Cardiac fibroblast (primary cell): ENCODE data around the gene FIP1L1.

Source experiments
- DNase-seq, 2 donors: peaks; one replicate each; pipeline versions ENCODE4 v3.0.0 to v3.0.0-alpha.2; 2010; ENCODE audit warnings: low read depth in 2 of 2
- H3K4me3 ChIP-seq, 2 donors: replicated peaks in 1 of 2; 1 replicate in 1 of 2; 2 replicates in 1 of 2; pipeline ENCODE4 v1.5.1; 2011; ENCODE audit warnings: low read depth in 2 of 2, low read length in 2 of 2, mild to moderate bottlenecking in 2 of 2, moderate library complexity in 1 of 2
- TF ChIP-seq, protein P1 (sequence below): IDR thresholded peaks from one replicate; pipeline ENCODE4 v1.5.1; 2011; ENCODE audit warnings: low read depth, mild to moderate bottlenecking, low read length, inconsistent platforms

The FIP1L1 gene

DNA sequence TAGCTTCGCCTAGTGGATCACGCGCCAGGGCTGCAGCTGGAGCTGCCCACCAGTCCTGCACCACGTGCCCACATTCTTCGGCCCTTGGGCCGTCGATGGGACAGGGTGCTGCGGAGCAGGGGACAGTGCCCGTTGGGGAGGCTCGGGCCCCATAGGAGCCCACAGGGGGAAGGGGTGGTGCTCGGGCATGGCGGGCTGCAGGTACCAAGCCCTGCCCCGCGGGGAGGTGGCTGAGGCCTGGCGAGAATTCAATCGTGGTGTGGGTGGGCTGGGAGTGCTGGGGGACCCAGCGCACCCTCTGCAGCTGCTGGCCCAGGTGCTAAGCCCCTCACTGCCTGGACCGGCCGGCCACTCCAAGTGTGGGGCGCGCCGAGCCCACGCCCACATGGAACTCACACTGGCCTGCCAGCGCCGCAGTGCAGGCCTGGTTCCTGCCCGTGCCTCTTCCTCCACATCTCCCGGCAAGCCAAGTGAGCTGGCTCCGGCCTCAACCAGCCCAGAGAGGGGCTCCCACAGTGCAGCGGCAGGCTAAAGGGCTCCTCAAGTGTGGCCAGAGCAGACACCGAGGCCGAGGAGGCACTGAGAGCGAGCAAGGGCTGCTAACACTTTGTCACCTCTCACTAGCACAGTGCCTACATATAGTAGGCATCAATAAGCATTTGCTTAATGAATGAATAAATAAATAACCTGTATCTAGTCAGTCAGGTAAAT is 23.3 kb upstream of the FIP1L1 start:
- H3K4me3 ChIP-seq, result no peak overlapping the region
- TF ChIP-seq, protein P1, sequence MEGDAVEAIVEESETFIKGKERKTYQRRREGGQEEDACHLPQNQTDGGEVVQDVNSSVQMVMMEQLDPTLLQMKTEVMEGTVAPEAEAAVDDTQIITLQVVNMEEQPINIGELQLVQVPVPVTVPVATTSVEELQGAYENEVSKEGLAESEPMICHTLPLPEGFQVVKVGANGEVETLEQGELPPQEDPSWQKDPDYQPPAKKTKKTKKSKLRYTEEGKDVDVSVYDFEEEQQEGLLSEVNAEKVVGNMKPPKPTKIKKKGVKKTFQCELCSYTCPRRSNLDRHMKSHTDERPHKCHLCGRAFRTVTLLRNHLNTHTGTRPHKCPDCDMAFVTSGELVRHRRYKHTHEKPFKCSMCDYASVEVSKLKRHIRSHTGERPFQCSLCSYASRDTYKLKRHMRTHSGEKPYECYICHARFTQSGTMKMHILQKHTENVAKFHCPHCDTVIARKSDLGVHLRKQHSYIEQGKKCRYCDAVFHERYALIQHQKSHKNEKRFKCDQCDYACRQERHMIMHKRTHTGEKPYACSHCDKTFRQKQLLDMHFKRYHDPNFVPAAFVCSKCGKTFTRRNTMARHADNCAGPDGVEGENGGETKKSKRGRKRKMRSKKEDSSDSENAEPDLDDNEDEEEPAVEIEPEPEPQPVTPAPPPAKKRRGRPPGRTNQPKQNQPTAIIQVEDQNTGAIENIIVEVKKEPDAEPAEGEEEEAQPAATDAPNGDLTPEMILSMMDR, result no peak
- DNase-seq, result no peak

DNA sequence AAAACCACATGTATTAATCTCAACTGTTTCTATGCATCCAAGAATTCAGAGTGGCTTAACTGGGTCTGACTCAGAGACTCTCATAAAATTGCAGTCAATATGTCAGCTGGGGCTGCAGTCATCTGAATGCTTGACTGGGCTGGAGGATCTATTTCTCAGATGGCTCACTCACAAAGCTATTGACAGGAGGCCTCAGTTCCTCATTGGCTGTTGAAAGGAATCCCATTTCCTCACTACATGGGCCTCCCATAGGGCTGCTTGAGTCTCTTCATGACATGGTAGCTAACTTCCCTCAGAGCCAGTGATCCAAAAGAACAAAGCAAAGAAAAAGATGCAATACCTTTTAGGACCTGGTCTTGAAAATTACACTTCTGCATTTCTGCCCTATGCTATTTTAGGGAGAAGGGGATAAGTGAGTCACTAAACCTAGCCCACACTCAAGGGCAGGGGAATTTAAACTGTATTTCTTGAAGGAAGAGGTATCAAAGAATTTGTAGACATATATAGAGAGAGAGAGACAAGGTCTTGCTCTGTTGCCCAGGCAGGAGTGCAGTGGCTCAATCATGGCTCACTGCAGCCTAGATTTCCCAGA is 21.4 kb upstream of the FIP1L1 start:
- TF ChIP-seq, protein P1, result no peak
- DNase-seq, result no peak
- no peak overlapping the region for H3K4me3 ChIP-seq

DNA sequence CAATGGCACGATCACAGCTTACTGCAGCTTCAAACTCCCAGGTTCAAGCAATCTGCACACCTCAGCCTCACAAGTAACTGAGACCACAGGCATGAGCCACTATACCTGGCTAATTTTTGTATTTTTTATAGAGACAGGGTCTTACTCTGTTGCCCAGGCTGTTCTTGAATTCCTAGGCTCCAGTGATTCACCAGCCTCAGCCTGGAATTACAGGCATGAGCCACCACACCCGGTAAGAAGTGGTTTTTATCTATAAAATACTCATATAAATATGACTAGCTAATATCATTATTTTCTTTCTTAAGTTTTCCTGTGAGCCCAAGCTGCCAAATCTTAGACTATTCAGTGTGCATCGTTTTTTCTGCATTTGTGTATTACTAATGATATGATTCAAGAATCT is 16.0 kb upstream of the FIP1L1 start:
- DNase-seq, result peak; percentile 27 to 47

DNA sequence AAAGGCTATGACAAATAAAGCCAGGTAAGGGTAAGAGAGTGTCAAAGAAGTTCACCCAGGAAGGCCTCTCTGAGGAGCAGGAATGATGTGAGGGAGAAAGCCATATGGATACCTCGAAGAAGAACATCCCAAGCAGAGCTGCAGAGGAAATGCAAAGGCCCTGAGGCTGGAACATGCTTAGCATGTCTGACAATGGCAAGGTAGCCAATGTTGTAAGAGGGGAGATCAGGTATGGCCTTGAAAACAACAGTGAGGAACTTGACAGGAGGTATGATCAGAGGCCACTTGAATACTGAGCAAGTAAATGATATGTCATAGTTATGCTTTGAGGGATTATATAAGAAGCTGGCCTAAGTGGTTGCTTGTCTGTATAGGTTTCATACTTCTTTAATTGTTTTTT is 15.3 kb upstream of the FIP1L1 start:
- TF ChIP-seq, protein P1, result no peak
- H3K4me3 ChIP-seq, result no peak overlapping the region

More for the DNA sequence above, 16.0 kb upstream of the FIP1L1 start:
- TF ChIP-seq, protein P1, result no peak
- H3K4me3 ChIP-seq, result no peak overlapping the region

DNA sequence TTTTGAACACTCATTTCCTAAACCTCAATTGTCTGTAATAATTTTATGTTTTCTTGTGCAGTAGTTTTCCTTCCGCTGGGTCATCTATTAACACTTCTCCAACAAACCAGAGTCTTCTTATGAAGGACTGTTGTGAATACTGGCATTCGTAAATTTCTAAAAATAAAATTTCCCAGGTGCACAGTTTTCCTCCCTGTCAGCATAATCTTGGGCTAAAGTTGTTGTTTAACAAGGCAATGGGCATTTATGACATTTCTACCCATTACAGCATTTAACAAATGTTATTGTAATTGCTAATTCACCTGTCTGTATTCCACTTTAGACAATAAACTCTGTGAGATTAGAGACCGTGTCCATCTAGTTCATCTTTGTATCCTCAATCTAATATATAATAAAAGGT is 12.8 kb upstream of the FIP1L1 start:
- peak overlapping the region; percentile 91 to 95 for H3K4me3 ChIP-seq

More for the DNA sequence above, 15.3 kb upstream of the FIP1L1 start:
- no peak for DNase-seq

DNA sequence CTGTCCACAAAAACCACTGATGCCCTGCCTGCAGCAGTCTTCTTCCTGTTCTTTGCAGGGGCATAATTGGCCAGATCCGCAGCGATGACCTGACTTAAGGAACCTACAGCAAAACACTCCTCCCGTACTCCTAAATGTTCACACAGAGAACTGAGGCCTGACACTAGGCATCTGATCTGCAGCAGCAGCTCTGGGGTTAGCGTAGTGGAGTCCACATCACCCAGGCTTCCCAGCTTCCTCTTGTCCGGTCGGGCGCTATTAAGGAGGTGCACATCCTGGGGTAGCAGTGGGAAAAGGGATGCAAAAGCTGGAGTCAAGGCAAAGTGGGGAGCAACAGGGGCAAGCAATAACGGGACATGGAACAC is 12.3 kb upstream of the FIP1L1 start:
- TF ChIP-seq, protein P1, result no peak
- DNase-seq, result peak; percentile 23 to 28
- H3K4me3 ChIP-seq, result peak overlapping the region; percentile 91 to 95

More for the DNA sequence above, 12.8 kb upstream of the FIP1L1 start:
- TF ChIP-seq, protein P1, result no peak
- no peak for DNase-seq
